ENCODE measurements around the gene KLF9.
"Not testable (repeated sequence)": the region's sequence is repeated elsewhere in the genome, so short reads cannot be mapped to it uniquely, and the experiment has no call there.

KLF9 gene

DNA sequence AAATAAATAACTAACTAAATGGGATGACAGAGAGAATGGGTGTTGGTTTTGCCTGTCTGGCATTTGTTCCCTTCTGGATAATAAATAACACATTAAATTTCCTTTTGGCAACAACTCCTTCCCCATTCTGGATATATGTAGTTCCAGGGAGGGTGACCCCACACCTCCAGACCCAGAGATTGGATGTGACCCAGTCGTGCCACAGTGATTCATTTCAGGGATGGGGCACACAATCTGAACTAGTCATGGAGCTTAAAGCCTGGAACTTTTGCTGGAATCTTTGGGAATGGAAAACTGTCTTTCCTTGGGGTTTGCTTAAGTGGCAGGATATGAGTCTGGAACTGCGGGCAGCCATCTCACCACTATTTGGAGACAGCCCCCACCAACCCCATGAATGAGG, 11.3 kb downstream of the KLF9 start:
- DNase-seq: no peak

DNA sequence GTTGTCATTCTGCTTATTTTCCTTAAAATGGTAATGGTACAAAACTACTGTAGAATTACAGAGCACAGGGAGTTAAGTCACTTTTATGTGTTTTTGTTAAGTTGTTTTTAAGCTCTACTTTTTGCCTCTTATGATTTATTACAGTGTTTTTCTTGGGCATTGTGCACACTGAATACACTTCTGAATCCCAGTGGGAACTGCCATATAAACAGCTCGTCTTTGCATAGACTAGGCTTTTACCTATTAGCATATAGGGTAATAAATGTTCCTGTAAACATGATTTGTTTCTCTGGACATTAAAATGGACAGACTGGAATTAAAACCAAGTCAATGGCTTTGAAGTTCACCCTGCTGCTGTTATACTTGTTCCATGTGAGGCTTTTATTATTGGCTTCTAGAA, 12.2 kb downstream of the KLF9 start:
- DNase-seq: no peak

DNA sequence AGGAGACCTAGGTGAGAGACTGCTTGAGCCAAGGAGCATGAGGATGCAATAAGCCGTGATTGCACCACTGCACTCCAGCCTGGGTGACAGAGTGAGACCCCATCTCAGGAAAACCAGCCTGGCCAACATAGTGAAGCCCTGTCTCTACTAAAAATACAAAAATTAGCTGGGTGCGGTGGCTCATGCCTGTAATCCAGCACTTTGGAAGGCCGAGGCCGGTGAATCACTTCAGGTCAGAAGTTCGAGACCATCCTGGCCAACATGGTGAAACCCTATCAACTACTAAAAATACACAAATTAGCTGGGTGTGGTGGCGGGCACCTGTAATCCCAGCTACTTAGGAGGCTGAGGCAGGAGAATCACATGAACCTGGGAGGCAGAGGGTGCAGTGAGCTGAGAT, 13.2 kb downstream of the KLF9 start:
- not testable (repeated sequence) for DNase-seq

DNA sequence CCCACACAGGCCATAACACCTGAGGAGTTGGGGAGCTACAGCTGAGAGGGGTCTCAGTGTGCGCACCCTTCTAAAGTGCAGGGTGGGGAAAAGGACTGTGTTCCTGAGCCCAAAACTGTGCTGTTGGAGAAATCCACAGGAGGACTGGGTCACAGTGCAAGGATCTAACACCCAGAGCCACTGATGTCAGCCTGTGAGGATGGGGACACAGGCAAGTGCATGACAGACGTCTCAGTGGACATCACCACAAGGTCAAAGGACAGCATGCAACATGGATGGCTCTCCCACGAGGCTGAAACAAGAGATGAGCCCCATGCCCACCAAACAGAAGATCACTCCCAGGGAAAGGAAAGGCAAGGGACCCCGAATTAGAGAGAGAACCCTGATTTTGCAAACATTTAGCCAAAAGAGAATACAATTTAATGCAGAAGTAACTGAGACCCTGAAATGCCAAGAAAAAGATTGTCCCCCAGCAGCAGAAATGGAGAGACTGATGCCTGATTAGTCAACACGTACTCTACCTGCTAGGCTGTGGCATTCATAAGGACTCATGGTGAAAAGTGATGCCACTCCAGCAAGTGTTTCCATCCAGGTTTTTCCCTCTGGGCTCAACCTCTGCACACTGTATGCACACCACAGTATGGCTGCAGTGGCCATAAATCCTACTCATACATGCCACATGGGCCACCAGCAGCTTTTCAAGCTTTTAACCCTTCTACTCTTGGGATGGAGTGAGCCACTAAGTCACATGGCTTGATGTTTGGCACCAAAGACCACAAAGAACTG, 14.2 kb downstream of the KLF9 start:
- DNase-seq: no peak

DNA sequence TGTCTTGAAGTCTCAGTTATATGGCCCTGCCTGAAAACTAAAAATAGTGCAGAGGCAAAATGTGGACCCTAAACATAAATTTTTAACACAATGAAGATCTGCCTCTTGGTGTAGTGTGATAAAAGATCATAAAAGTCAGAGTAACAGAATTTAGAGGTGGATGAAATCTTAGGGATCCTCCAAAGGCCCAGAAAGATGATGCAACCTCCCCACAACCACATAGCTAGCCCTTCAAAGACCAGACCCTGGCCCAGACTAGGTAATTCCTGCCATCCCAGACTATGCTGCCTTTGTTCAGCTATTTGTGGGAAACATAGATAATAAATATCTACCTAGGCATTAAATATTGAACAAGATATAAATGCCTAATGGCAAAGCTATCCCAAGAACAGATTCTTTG, 15.3 kb downstream of the KLF9 start:
- DNase-seq: no peak

DNA sequence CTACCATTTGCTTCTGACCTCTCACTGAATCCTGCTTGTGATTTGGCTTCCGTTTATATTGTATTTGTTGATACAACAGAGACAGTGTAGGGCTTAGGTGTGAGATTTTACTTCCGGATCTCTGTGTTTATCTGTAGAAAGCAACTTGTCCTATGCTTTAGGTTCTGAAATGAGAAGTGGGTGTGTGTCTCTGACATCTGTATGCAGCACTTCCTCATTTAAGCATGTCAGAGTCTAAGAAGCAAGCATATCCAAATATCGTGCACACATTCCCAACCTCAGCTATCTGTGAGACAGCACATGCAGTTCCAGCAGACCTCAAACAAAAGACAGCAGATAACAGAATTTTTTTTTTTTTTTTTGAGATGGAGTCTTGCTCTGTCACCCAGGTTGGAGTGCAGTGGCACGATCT, 16.3 kb downstream of the KLF9 start:
- DNase-seq: no peak

DNA sequence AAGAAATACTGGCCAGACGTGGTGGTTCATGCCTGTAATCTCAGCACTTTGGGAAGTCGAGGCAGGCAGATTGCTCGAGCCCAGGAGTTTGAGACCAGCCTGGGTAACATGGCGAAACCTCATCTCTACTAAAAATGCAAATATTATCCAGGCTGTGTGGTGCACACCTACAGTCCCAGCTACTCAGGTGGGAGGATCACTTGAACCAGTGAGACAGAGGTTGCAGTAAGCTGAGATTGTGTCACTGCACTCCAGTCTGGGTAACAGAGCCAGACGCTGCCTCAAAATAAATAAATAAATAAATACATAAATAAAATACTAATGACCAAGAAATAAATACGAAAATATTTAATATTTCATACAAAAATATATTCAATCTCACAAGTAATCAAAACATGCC, 18.8 kb downstream of the KLF9 start:
- DNase-seq: no peak

DNA sequence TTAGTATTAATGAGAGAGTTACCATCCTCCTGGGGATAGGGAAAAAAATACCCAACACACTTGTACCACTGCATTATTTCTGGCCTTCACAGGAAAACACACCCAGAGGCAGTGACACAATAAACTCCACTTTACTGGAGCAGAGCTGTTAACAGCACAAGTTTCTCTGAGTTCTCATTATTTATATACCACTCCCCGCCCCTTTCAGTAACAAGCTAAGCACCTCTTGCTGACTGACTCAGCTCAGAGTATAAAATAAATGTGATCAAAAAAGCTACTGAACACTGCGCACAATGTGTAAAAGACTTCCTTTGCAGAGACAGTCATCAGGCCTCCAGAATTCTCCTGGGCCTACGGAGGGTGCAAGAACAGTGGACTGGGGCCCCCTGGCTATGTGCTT, 21.6 kb downstream of the KLF9 start:
- DNase-seq: no peak

DNA sequence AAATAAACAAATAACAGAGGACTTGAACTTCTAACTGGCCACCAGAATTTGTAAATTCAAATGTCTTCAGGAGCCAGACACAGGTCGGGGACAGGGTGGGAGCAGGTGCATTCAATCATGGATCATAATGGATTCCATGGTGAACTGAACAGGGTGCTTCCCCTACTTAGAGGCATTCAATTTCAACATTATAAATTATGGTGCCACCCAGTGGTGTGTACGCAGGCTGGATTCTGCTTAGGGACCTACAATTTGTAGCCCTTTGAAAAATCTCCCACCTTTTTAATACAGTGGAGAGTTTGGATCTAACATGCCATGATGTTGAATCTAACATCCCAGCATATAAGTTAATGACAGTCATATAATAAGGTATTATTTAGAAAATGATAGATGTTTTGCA, 22.3 kb downstream of the KLF9 start:
- DNase-seq: no peak

DNA sequence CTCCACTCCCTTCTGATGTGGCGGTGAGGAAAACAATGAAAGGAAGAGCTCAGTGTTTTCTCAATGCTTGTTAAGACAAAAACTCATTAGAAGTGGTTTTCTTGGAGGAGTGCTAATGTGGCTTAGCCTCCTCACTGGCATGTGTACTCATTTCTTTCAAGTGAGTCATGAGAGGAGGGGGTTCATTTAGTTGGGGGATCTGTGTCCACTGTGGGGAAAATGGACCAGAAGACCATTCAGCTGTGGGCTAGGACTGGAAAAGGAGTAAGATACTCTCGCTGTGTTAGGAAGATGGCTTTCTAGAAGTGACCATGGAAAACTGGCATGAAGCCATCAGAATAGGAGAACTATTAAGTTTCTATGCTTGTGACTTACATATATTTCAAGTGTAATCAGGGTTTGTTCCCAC, 23.5 kb downstream of the KLF9 start:
- DNase-seq: no peak

DNA sequence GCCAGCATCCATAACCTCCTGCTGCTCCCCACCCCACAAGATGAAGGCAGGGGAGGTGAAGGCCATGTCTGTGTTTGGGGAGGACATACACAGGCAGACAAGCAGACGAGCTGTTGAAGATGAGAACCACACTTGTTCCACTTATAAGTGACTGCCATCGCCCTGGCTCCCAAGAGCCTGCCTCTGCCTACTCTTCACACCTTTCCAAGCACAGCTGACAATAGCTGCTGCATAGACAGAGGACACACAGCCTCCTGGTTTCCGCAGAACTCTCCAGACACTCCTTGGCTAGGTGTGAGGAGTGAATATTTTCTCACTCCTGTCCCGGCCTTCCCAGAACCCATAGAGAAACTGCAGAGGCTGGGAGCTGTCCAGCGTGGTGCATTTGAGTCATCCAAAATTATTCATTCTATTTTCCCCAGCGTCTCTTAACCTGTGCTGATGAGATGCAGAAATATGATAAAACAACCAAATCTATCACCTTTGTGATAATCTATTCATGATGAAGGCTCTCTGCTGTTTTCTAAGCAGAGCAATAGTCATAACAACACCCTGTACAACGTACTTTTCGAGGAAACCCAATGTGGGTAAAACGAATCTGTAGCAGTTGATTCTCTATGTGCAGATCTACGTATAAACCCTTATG, 24.7 kb downstream of the KLF9 start:
- DNase-seq: peak; percentile 22

DNA sequence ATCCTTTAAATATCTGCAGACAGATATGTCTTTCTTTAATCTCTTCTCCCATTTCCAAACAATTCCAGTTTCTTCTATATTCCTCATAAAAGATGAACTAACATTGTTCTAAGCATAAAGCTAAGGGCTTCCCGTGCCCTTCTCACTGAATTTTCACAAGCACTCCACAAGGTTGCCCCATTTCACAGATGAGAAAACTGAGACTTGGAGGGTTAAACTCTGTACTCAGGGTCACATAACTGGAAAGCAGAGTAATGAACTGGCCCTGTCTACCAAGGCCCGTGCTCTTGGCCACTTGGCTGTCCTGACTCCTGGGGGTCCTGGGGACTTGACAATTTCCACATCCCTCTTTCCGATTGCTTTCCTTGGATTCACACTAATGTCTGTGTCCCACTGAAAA, 25.3 kb downstream of the KLF9 start:
- DNase-seq: no peak

DNA sequence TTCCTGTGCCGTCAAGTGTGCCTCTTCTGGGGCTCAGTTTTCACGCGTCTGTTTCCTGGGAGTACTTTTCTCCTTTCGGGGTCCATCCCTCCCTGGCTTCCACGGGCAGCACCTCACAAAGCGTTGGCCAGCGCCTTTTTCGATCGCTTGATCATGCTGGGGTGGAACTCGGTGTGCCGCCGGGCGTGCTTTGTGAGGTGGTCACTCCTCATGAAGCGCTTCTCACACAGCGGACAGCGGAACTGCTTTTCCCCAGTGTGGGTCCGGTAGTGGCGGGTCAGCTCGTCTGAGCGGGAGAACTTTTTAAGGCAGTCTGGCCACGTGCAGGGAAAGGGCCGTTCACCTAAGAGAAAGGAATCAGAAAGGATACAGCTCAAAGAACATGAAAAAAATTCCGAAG, 26.8 kb downstream of the KLF9 start:
- DNase-seq: no peak

DNA sequence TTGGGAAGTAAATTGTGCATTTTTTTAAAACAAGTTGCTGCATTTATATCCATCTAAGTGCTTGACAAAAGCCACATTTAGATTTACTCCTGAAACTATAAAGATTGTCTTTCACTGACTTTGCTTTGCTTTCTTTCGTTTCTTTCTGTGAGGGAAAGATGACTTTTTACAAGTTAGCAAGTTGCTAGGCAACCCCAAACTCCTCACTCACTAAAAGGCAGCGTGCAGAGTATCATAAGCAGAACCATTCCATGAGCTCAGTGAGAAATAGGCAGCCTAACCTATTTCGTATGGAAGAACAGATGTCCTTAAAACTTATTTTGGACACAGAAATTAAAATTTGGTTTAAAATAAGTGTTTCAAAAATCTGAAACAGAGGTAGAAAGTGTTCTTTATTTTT, 29.0 kb downstream of the KLF9 start:
- peak; percentile 15 for DNase-seq

DNA sequence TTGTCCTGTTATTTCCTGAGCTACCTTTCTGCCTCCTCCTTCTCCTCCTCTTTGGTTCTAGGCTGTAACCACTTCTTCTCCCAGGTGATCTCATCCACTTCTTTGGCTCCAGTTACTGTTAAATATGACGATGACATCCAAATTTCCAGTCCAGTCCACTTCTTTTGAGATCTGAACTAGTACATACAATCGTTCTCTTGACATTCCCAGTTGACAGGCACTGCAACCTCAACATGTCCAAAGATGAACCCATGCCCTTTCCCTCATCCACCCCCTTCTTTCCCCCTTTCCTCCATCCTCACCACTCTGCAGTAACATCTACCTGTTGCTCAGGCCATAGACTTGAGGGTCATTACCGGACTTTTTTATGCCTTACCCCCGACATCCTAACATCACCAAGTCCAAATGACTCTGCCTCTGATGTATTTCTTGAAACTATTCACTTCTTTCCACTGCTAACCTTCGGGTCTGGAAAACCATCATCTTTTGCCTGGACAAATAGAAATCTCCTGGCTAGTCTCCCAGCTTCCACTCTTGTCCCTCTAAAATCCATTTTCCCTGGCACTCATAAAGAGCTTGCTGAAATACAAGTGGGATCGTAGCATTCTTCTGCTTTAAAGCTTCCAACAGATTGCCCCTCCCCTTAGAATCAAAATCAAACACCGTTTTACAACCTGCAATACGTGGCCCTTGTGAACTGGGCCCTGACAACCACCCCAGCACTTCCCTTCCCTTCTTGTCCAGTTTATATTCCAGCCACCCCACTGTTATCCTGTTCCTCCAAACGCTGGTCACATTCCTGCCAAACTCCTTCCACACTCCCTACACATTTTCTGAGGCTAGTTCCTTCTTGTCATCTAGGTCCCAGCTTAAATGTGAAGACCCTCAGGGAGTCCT, 31.5 kb downstream of the KLF9 start:
- no peak for DNase-seq

DNA sequence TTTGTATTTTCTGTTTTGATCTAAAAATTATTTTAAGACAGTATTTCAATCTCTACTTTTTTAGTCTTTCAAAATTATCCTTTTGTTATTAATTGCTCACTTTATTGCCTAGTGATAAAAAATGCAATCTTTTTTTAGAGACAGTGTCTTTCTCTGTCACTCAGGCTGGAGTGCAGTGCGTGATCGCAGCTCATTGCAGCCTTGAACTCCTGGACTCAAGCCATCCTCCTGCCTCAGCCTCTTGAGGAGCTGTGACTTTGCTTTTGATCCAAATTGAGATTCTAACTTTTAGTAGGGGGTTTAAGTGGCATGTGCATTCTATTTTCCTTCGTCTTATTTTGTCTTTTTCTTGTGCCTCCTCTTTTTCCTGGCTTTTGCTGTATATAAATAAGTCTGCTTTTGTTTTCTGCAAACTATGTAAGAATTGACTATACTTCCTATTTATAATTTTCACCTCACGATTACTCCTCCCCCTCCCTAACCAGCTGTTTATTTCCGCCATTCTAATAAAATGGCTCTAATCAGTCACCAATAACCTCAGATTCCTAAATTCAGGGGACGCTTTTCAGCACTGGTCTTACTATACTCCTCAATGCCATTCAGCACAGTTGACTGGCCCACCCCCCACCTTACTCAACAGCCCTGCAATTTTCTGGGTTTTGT, 32.3 kb downstream of the KLF9 start:
- DNase-seq: no peak

DNA sequence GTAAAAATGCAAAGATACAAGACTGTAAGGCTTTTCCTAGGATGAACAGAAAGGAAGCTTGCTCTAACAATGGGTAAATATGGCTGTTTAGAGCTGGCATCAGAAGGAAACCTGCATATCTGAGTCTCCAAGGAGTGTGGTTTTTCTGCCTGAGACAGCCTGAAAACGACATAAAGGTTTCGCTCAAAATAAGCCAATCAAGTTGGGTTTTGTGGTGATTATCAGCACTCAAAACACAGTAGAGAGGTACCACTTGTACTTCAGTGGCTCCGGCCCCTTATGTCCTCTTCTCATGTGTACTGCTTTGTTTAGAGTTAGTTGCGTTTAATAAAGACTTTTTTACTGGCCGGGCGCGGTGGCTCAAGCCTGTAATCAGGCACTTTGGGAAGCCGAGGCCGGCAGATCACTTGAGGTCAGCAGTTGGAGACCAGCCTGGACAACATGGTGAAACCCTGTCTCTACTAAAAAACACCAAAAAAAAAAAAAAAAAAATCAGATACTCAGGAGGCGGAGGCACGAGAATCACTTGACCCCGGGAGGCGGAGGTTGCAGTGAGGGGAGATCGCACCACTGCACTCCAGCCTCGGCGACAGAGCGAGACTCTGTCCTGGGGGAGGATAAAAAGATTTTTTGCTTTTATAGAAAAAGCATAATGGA, 39.4 kb downstream of the KLF9 start:
- no peak for DNase-seq

DNA sequence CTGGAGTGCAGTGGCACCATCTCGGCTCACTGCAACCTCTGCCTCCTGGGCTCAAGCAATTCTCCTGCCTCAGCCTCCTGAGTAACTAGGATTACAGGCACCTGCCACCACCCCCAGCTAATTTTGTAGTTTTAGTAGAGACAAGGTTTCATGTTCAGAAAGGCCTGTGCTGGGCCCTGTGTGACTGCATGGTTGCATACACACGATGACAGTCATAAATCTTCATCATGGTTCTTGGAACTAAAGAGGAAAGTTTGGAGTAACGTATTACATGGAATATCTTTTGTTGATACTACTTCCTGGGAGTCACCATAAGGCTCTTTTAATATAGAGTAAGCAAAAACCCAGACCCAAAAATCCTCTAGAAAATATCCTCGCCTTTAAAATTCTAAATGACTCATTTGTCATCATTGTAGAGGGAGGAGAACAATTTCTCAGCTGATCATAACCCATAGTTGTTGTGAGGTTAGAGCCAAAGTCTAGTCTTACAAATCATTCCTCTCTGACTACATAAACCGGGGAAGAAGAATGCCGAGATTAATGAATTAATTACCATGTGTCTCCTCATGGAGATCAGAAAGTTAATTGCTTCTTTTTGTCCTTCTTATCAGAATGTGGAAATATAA, 47.0 kb downstream of the KLF9 start:
- DNase-seq: no peak

DNA sequence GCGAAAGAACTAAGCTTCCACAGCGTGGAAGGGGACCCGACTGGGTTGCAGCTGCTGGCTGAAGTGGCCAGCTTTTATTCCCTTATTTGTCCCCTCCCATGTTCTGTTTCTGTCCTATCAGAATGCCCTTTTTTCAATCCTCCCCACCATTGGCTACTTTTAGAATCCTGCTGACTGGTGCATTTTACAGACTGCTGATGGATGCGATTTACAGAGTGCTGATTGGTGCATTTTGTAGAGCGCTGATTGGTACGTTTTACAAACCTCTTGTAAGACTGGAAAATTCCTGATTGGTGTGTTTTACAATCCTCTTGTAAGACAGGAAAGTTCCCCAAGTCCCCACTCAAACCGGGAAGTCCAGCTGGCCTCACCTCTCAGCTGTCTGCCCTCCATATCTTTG, 50.7 kb downstream of the KLF9 start:
- DNase-seq: no peak

DNA sequence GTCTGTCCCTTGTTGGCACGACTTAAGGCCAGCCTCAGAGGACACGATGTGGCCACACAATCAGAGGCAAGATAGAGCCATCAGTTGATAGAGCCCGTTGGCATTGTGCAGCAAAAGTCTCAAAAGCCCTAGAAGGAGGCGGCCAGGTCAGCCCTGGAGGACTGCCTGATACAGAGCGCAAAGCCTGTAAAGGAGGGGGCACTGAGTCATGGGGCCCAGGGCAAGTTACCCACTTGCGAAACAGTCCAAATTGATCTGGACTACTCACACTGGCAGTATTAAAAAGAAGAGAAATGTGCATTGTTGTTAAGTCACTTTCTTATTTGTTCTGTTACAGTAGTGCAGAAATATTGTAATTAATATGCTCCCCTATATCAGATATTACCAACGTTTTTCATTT, 51.5 kb downstream of the KLF9 start:
- no peak for DNase-seq

DNA sequence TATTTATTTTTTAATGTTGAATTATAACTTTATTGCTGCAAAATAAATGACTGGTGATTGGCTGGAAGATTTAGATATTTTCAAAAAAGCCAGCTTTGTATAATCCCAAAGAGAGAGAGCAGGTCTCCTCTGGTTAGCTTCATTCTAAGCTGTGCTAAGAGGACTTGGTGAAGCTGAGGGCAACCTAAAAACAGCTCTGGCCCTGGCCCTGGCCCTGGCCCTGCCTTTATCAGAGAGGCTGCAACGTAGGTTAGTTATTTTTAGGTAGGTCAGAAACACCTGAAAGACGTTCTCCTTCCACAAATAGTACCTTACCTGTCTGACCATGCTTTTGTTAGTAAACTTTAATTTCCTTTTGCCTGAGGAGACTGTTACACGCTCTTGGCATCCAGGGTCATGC, 58.7 kb downstream of the KLF9 start:
- DNase-seq: no peak

DNA sequence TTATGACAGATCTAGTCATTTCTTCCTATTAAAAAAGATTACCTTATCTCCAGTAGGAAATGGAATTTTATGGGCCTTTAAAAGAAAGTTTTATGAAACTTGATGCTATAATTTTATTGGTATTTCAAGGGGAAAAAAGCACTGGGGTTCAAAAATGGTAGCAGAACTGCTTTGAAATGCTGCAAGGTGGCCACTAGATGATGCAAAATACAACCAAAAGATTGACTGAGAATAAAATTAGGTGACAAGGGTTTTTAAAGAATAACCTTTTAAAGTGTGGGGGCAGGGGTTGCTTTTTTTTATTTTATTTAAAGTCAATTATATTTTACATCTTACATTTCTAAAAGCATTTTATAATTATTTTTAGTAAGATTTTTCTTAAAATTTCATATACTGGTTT, 61.7 kb downstream of the KLF9 start:
- no peak for DNase-seq

Data from eye (tissue), 1 donor.